WERI-Rb-1 (cell line): ENCODE results near the gene PIEZO1.

Experiments used
- DNase-seq: peaks from one replicate; pipeline ENCODE4 v3.0.0-alpha.2; 2020
- H3K27ac ChIP-seq: fragments of 250-450 bp; sonication (Bioruptor Pico); 2 replicates; pipeline ENCODE4 v1.5.1; 2020; ENCODE audit warnings: mild to moderate bottlenecking, moderate library complexity
- H3K27me3 ChIP-seq: fragments of 250-450 bp; sonication (Bioruptor Pico); 2 replicates; pipeline ENCODE4 v1.5.1; 2021; ENCODE audit warnings: mild to moderate bottlenecking, low read depth, moderate library complexity; ENCODE audit not compliant: insufficient read depth, severe bottlenecking
- H3K36me3 ChIP-seq: fragments of 250-450 bp; sonication (Bioruptor Pico); 2 replicates; pipeline ENCODE4 v1.5.1; 2020; ENCODE audit warnings: mild to moderate bottlenecking, moderate library complexity
- H3K4me3 ChIP-seq: 2 replicates; pipeline ENCODE4 v1.5.1; 2011; ENCODE audit warnings: low read depth, mild to moderate bottlenecking, control low read depth, low read length
- H3K9me3 ChIP-seq: fragments of 250-450 bp; sonication (Bioruptor Pico); 2 replicates; pipeline ENCODE4 v1.5.1; 2021; ENCODE audit warnings: mild to moderate bottlenecking, moderate library complexity; ENCODE audit not compliant: severe bottlenecking
- CTCF ChIP-seq: IDR thresholded peaks from 2 replicates; pipeline ENCODE4 v1.5.1; 2011; ENCODE audit warnings: low read depth, mild to moderate bottlenecking, control low read depth, inconsistent platforms, low read length

Gene PIEZO1

GRCh38 chr16:88747588-88748301 is 37.3 kb downstream of the PIEZO1 start:
- Histone ChIP-seq H3K36me3 (no peaks in the 10 kb centered on the region), H3K4me3 (no peak overlapping the region), H3K9me3 (no peaks in the 10 kb centered on the region), H3K27me3 (no peaks in the 10 kb centered on the region), H3K27ac (peak overlapping the region; percentile 52)
- peak; percentile 65 for TF ChIP-seq CTCF
- peak; percentile 74 for DNase-seq

- Histone ChIP-seq H3K27me3 (no peaks in the 10 kb centered on the region), H3K9me3 (no peaks in the 10 kb centered on the region), H3K36me3 (no peaks in the 10 kb centered on the region), H3K27ac (no peak overlapping the region), H3K4me3 (no peak overlapping the region)
- no peak for TF ChIP-seq CTCF
- DNase-seq, result no peak
Measured at GRCh38 chr16:88746506-88746905, 38.5 kb downstream of the PIEZO1 start.

GRCh38 chr16:88744577-88745521 is 40.2 kb downstream of the PIEZO1 start:
- no peak overlapping the region for H3K27ac ChIP-seq
- H3K9me3 ChIP-seq, result no peaks in the 10 kb centered on the region
- H3K27me3 ChIP-seq, result no peaks in the 10 kb centered on the region
- H3K4me3 ChIP-seq, result no peak overlapping the region
- H3K36me3 ChIP-seq, result no peaks in the 10 kb centered on the region
- no peak for TF ChIP-seq CTCF
- DNase-seq, result no peak

GRCh38 chr16:88743693-88744576 is 41.1 kb downstream of the PIEZO1 start:
- H3K9me3 ChIP-seq, result no peaks in the 10 kb centered on the region
- H3K4me3 ChIP-seq, result no peak overlapping the region
- H3K27ac ChIP-seq, result no peak overlapping the region
- no peaks in the 10 kb centered on the region for H3K36me3 ChIP-seq
- peak; percentile 87 for TF ChIP-seq CTCF
- DNase-seq, result peak; percentile 59
- no peaks in the 10 kb centered on the region for H3K27me3 ChIP-seq

GRCh38 chr16:88742896-88743605 is 42.0 kb downstream of the PIEZO1 start:
- no peak overlapping the region for H3K4me3 ChIP-seq
- no peaks in the 10 kb centered on the region for H3K27me3 ChIP-seq
- H3K9me3 ChIP-seq, result no peaks in the 10 kb centered on the region
- no peak for TF ChIP-seq CTCF
- H3K27ac ChIP-seq, result no peak overlapping the region
- DNase-seq, result no peak
- no peaks in the 10 kb centered on the region for H3K36me3 ChIP-seq
